Measurements from ENCODE around the gene PRKACA. TPM values are rescaled to one million over a fixed set of nuclear protein-coding genes. Genes with fewer than 3 reads are reported as not detected.

Gene PRKACA
- total and polyA plus RNA-seq, 7 donors, result 33.6 to 59.1 (median 36.6) TPM

DNA sequence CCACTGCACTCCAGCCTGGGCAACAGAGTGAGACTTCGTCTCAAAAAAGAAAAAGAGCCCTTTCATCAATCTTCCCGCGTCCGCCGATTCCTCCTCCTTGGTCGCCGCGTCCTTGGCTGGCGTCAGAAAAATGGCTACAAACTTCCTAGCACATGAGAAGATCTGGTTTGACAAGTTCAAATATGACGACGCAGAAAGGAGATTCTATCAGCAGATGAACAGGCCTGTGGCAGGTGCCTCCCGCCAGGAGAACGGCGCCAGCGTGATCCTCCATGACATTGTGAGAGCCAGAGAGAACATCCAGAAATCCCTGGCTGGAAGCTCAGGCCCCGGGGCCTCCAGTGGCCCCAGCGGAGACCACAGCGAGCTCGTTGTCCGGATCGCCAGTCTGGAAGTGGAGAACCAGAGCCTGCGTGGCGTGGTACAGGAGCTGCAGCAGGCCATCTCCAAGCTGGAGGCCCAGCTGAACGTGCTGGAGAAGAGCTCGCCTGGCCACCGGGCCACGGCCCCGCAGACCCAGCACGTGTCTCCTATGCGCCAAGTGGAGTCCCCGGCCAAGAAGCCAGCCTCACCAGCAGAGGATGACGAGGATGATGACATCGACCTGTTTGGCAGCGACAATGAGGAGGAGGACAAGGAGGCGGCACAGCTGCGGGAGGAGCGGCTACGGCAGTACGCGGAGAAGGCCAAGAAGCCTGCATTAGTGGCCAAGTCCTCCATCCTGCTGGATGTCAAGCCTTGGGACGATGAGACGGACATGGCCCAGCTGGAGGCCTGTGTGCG is 47.1 kb downstream of the PRKACA start:
- no peaks in the 10 kb centered on the region for H3K36me3 ChIP-seq
- WGBS, 2 donors, result 96% methylated on average over 43 of the region's 43 CpGs
- DNase-seq, result no peak
- TF ChIP-seq EP300 (IDR thresholded peaks at IDR 0.05) (no peak), POLR2A (IDR thresholded peaks at IDR 0.05) (no peak), POLR2AphosphoS5 (IDR thresholded peaks at IDR 0.05) (no peak)
- TF ChIP-seq, protein P1, sequence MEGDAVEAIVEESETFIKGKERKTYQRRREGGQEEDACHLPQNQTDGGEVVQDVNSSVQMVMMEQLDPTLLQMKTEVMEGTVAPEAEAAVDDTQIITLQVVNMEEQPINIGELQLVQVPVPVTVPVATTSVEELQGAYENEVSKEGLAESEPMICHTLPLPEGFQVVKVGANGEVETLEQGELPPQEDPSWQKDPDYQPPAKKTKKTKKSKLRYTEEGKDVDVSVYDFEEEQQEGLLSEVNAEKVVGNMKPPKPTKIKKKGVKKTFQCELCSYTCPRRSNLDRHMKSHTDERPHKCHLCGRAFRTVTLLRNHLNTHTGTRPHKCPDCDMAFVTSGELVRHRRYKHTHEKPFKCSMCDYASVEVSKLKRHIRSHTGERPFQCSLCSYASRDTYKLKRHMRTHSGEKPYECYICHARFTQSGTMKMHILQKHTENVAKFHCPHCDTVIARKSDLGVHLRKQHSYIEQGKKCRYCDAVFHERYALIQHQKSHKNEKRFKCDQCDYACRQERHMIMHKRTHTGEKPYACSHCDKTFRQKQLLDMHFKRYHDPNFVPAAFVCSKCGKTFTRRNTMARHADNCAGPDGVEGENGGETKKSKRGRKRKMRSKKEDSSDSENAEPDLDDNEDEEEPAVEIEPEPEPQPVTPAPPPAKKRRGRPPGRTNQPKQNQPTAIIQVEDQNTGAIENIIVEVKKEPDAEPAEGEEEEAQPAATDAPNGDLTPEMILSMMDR (IDR thresholded peaks at IDR 0.05), result no peak
- H3K4me3 ChIP-seq, result no peak overlapping the region
- H3K4me1 ChIP-seq, result peaks cover 0 to 36% (median 34%) of the 10 kb centered on the region in 4 donors
- no peaks in the 10 kb centered on the region for H3K9me3 ChIP-seq
- intact Hi-C loops (cut with DNase I), result no loop called here
- no peak overlapping the region for H3K27ac ChIP-seq
- no peaks in the 10 kb centered on the region for H3K27me3 ChIP-seq

DNA sequence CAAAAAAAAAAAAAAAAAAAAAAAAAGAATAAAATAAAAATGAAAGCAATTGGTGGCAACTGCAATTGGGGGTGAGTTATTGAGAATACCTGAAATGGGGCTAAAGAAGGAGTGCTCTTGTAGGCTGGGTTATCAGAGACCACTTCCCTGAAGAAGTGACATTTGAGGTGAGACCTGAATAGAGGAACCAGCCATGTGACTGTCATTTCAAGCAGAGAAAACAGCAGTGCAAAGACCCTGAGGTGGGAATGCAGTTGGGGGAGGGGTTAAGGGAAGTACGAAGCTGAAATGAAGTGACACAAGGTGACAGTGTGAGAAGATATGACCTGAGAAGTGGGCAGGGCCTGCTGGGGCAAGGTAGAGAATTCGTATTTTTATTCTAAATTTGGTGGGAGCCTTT is 51.4 kb downstream of the PRKACA start:
- Histone ChIP-seq H3K9me3 (no peaks in the 10 kb centered on the region), H3K4me1 (no peaks in the 10 kb centered on the region), H3K27ac (no peak overlapping the region), H3K36me3 (no peaks in the 10 kb centered on the region), H3K27me3 (peaks cover 5 to 18% (median 9%) of the 10 kb centered on the region in 3 donors), H3K4me3 (no peak overlapping the region)
- TF ChIP-seq EP300 (IDR thresholded peaks at IDR 0.05) (no peak), POLR2A (IDR thresholded peaks at IDR 0.05) (no peak), POLR2AphosphoS5 (IDR thresholded peaks at IDR 0.05) (no peak)
- TF ChIP-seq, protein P1 (IDR thresholded peaks at IDR 0.05), result no peak
- intact Hi-C loops (cut with DNase I), result no loop called here
- whole genome bisulfite sequencing, 2 donors, result 74 to 75% methylated on average over 2 of the region's 2 CpGs
- no peak for DNase-seq

DNA sequence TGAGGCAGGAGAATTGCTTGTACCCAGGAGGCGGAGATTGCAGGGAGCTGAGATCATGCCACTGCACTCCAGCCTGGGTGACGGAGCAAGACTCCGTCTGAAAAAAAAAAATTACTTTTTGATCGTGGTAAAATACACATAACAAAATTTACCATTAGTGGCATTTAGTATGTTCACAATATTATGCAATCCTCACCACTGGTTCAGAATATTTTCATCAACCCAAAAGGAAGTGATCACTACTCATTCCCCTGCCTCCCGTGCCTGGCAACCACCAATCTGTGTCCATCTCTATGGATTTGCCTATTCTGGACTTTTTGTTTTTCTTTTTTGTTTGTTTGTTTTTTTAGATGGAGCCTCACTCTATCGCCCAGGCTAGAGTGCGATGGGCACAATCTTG is 54.5 kb downstream of the PRKACA start:
- no peak overlapping the region for H3K4me3 ChIP-seq
- H3K36me3 ChIP-seq, result no peaks in the 10 kb centered on the region
- DNase-seq, result no peak
- H3K27me3 ChIP-seq, result peaks cover 5 to 48% (median 40%) of the 10 kb centered on the region in 3 donors
- intact Hi-C loops (cut with DNase I), result no loop called here
- H3K9me3 ChIP-seq, result no peaks in the 10 kb centered on the region
- H3K4me1 ChIP-seq, result peaks cover 0 to 3% (median 0%) of the 10 kb centered on the region in 4 donors
- TF ChIP-seq EP300 (IDR thresholded peaks at IDR 0.05) (no peak), POLR2AphosphoS5 (IDR thresholded peaks at IDR 0.05) (no peak), POLR2A (IDR thresholded peaks at IDR 0.05) (no peak)
- TF ChIP-seq, protein P1 (IDR thresholded peaks at IDR 0.05), result no peak
- H3K27ac ChIP-seq, result no peak overlapping the region
- 83 to 84% methylated on average over 7 of the region's 7 CpGs for WGBS, 2 donors

DNA sequence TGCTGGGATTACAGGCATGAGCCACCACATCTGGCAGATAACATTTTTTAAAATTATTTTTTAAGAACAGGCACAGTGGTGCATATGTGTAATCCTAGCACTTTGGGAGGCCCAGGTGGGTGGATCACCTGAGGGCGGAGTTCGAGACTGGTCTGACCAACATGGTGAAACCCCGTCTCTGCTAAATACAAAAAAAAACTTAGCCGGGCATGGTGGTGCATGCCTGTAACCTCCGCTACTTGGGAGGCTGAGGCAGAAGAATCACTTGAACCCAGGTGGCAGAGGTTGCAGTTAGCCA is 55.1 kb downstream of the PRKACA start:
- Histone ChIP-seq H3K4me3 (no peak overlapping the region), H3K27me3 (peaks cover 10 to 54% (median 46%) of the 10 kb centered on the region in 3 donors), H3K4me1 (peaks cover 0 to 9% (median 5%) of the 10 kb centered on the region in 4 donors), H3K36me3 (no peaks in the 10 kb centered on the region), H3K9me3 (no peaks in the 10 kb centered on the region), H3K27ac (no peak overlapping the region)
- intact Hi-C loops (cut with DNase I), result no loop called here
- no peak for DNase-seq
- 64 to 85% methylated on average over 5 of the region's 5 CpGs for WGBS, 2 donors
- TF ChIP-seq POLR2AphosphoS5 (IDR thresholded peaks at IDR 0.05), result no peak
- TF ChIP-seq EP300 (IDR thresholded peaks at IDR 0.05), result no peak
- TF ChIP-seq, protein P1 (IDR thresholded peaks at IDR 0.05), result no peak
- TF ChIP-seq POLR2A (IDR thresholded peaks at IDR 0.05), result no peak
